ENCODE data around the gene HHAT. TPM values are rescaled to one million over a fixed set of nuclear protein-coding genes. Genes with fewer than 3 reads are reported as not detected.

Gene HHAT
- total RNA-seq, 2 donors from 2014 or later: 1.6 to 2.0 TPM

DNA sequence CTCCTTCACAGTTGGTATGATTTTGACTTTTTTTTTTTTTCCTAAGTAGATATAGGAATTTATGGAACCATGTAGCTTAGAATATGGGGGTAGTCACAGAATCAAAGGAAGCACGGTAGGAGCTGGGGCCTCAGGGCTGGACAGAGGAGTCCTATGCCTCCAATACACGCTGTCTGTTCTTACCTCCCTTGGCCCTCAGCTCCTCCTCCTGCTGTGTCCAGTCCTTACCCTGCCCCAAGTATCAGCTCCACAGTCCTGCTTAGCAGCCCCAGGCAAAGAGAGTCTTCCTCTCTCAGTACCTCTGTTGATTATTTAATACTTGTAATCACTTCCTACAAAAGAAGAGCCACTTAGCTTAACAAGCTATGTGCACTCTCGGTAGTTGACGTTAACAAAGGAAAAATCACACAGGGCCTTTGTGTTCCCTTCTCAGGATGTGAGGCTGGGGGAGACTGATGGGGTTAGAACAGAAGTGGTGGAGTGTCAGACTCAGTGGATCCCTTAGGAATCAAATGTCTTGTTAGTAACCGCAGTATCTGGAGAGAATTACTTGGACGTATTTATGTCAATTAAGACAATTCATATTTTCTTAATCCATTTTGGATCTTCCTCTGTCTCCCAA is 292.3 kb downstream of the HHAT start:
- H3K36me3 ChIP-seq: no peaks in the 10 kb centered on the region
- H3K4me1 ChIP-seq: no peaks in the 10 kb centered on the region
- no peaks in the 10 kb centered on the region for H3K9me3 ChIP-seq
- H3K4me3 ChIP-seq: no peak overlapping the region
- TF ChIP-seq, protein P1, sequence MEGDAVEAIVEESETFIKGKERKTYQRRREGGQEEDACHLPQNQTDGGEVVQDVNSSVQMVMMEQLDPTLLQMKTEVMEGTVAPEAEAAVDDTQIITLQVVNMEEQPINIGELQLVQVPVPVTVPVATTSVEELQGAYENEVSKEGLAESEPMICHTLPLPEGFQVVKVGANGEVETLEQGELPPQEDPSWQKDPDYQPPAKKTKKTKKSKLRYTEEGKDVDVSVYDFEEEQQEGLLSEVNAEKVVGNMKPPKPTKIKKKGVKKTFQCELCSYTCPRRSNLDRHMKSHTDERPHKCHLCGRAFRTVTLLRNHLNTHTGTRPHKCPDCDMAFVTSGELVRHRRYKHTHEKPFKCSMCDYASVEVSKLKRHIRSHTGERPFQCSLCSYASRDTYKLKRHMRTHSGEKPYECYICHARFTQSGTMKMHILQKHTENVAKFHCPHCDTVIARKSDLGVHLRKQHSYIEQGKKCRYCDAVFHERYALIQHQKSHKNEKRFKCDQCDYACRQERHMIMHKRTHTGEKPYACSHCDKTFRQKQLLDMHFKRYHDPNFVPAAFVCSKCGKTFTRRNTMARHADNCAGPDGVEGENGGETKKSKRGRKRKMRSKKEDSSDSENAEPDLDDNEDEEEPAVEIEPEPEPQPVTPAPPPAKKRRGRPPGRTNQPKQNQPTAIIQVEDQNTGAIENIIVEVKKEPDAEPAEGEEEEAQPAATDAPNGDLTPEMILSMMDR (IDR thresholded peaks at IDR 0.05): no peak
- no peak for DNase-seq (ENCODE audit: low spot score)
- no peaks in the 10 kb centered on the region for H3K27me3 ChIP-seq
- H3K27ac ChIP-seq: no peak overlapping the region

DNA sequence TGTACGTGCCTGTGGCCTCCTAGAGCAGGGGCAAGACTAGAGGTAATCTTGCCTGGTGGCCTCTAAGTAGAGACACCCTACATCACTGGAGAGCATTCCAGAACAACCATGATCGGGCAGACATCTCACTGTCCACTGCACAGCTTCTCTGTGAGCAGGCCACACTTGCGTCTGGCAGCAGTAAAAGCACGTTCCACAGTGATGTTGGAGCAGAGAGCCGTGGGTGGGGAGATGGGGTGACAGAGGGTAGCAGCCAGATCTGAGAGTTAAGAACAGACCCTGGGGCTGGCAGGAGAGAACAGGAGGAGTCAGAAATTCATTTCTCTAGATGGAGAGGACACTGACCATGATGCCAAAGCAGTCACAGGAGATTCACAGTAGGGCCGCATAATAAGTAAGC is 293.0 kb downstream of the HHAT start:
- Histone ChIP-seq H3K9me3 (no peaks in the 10 kb centered on the region), H3K27ac (no peak overlapping the region), H3K27me3 (no peaks in the 10 kb centered on the region), H3K4me1 (no peaks in the 10 kb centered on the region), H3K4me3 (no peak overlapping the region), H3K36me3 (no peaks in the 10 kb centered on the region)
- DNase-seq (ENCODE audit: low spot score): no peak
- TF ChIP-seq, protein P1 (IDR thresholded peaks at IDR 0.05): no peak

DNA sequence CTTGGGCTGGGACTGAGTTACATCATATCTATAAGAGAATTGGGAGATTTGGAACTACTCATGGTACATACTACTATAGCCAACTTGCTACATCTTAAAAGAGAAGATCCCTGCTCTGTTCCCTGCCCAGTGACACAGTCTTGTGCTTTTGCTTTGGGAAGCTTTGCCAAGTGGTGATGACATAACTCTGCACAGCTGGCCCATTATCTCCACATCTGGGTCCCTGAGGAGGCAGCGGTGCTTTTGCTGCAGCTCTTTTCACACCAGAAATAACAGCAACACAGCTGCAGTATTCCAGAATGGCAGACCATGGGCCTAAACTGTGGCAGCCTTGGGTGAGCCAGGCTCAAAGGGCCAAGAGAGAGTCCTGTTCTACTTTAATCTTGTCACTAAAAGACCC is 296.0 kb downstream of the HHAT start:
- no peak overlapping the region for H3K4me3 ChIP-seq
- no peak for DNase-seq (ENCODE audit: low spot score)
- H3K36me3 ChIP-seq: no peaks in the 10 kb centered on the region
- no peaks in the 10 kb centered on the region for H3K9me3 ChIP-seq
- H3K27ac ChIP-seq: no peak overlapping the region
- no peaks in the 10 kb centered on the region for H3K27me3 ChIP-seq
- TF ChIP-seq, protein P1 (IDR thresholded peaks at IDR 0.05): no peak
- H3K4me1 ChIP-seq: no peaks in the 10 kb centered on the region

DNA sequence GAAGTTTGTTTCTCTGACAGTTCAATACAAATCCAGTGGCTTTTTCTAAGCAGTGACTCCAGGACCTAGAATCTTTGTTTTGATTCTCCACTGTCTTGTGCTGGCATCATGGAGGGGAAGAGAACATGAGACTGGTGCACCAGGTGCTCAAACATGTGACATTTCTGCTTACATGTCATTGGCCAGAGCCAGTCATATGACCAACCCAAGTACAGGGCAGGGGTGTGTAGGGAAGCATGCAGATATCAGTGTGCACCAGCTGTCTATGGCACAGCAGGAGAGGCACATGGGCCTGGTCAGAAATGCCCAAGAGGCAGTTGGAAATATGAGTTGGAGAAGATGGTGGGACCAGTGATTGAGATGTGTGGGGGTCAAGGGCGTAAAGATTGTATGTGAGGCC is 297.0 kb downstream of the HHAT start:
- Histone ChIP-seq H3K4me1 (no peaks in the 10 kb centered on the region), H3K27me3 (no peaks in the 10 kb centered on the region), H3K36me3 (no peaks in the 10 kb centered on the region), H3K4me3 (no peak overlapping the region), H3K27ac (no peak overlapping the region), H3K9me3 (no peaks in the 10 kb centered on the region)
- DNase-seq (ENCODE audit: low spot score): no peak
- TF ChIP-seq, protein P1 (IDR thresholded peaks at IDR 0.05): no peak

DNA sequence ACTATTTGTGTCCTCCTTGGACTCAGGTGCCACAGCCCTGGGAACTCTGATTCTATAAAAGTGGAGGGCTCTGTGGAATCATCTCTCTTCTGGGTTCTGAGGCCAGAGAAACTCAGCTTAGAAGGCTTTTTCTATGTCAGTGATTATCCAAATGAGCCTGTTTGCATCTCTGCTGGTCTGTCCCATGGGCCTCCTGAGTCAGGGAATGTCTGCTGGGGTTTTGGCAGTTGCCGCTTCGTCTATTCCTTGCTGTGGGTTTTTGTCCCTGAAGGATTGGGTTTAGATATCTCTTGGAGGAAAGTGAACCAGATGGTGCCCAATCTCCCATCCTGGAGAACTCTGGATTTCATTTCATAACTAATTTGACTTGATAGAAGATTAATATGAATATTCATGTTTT is 297.6 kb downstream of the HHAT start:
- DNase-seq (ENCODE audit: low spot score): no peak
- TF ChIP-seq, protein P1 (IDR thresholded peaks at IDR 0.05): no peak
- peaks cover 0 to 4% of the 10 kb centered on the region in 2 donors for H3K4me1 ChIP-seq
- H3K27me3 ChIP-seq: no peaks in the 10 kb centered on the region
- H3K4me3 ChIP-seq: no peak overlapping the region
- no peaks in the 10 kb centered on the region for H3K36me3 ChIP-seq
- no peaks in the 10 kb centered on the region for H3K9me3 ChIP-seq
- H3K27ac ChIP-seq: no peak overlapping the region

DNA sequence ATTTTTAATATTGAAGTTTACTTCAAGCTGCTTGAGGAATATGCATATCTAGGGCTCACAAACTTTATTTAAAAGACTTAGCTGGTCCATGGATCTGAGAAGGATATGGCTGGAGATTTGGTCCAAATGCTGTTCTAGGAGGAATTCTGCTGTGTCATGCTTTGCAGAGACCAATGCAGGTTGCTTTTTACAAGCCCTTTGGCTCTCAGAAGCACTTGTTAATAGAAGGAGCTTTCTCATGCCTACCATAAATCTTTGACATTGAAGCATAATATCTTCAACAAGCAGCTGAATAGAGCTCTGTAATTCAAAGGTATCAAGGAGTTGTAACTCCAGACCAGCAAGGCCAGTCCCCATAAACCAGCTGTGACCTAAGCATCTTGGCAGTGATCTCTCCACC is 299.1 kb downstream of the HHAT start:
- Histone ChIP-seq H3K4me1 (peaks cover 0 to 15% of the 10 kb centered on the region in 2 donors), H3K36me3 (no peaks in the 10 kb centered on the region), H3K9me3 (no peaks in the 10 kb centered on the region), H3K27ac (no peak overlapping the region), H3K4me3 (no peak overlapping the region), H3K27me3 (no peaks in the 10 kb centered on the region)
- DNase-seq (ENCODE audit: low spot score): no peak
- TF ChIP-seq, protein P1 (IDR thresholded peaks at IDR 0.05): no peak

Measured in right atrium auricular region (tissue), 2 donors.